ENCODE measurements around the gene TMEM69. TPM values are rescaled to one million over a fixed set of nuclear protein-coding genes. Genes with fewer than 3 reads are reported as not detected.

The TMEM69 gene
- total RNA-seq (2021) (32.3 and 38.3 TPM in 2 replicates), Bru-seq, nascent RNA (percentile 89 among the genes with signal in this experiment), BruChase-seq, experiment 1, labeled RNA remaining after a 2-hour chase (percentile 87 among the genes with signal in this experiment), BruChase-seq, experiment 2, labeled RNA remaining after a 6-hour chase (percentile 92 among the genes with signal in this experiment)
- long read RNA-seq, transcript TMEM69-201 (3 exons, 2,439 nt) = major isoform, 30 of 43 reads
- long read RNA-seq, partial matches to known transcripts = 0 of 43 reads
- long read RNA-seq, other reads (novel, unspliced or antisense) = 10 of 43 reads

GRCh38 chr1:45687754-45688740 lies at the start of gene TMEM69:
Gene TMEM69 (plus strand): TSS chr1:45688181. CDS start chr1:45691069, 2,888 bp downstream.
- CTCF ChIA-PET = no interaction called here
- H3K4me3 ChIP-seq (ENCODE audit: low read depth, low read length, poor library complexity, severe bottlenecking) = peak within 1 kb of the TSS; percentile 65
- TSS peak; percentile 72 for BruUV-seq (replicated peaks)

GRCh38 chr1:45640293-45640692 lies 47.7 kb upstream of the TMEM69 start:
- TF ChIP-seq EZH2 (IDR thresholded peaks at IDR 0.05; ENCODE audit: borderline replicate concordance, low read depth, low read length, poor library complexity, severe bottlenecking) (no peak), CTCF (conservative IDR thresholded peaks at IDR 0.05; ENCODE audit: low read depth, low read length) (no peak)
- intact Hi-C loops (cut with micrococcal nuclease; ENCODE audit: unreplicated experiment) = no loop called here
- CTCF ChIA-PET = no interaction called here
- H3K36me3 ChIP-seq (ENCODE audit: insufficient read depth, low read length, poor library complexity, severe bottlenecking) = peaks cover 72% of the 10 kb centered on the region
- H3K27me3 ChIP-seq (replicated peaks; ENCODE audit: insufficient read depth, low read depth, low read length, poor library complexity) = no peaks in the 10 kb centered on the region
- no TSS peak for BruUV-seq (replicated peaks)
- no peaks in the 10 kb centered on the region for H3K9me3 ChIP-seq (ENCODE audit: low read depth, low read length, poor library complexity, severe bottlenecking)
- POLR2A ChIA-PET (ENCODE audit: low non-redundant PET) = no interaction called here
- H3K27ac ChIP-seq (ENCODE audit: low read depth, low read length, poor library complexity, severe bottlenecking) = no peak overlapping the region
- H3K4me3 ChIP-seq (ENCODE audit: low read depth, low read length, poor library complexity, severe bottlenecking) = no peak overlapping the region
- DNase-seq (ENCODE audit: low spot score) = no peak
- H3K4me1 ChIP-seq (ENCODE audit: insufficient read depth, low read length, poor library complexity, severe bottlenecking) = no peaks in the 10 kb centered on the region

More at GRCh38 chr1:45687754-45688740, at the start of gene TMEM69:
- peaks cover 12% of the 10 kb centered on the region for H3K4me1 ChIP-seq (ENCODE audit: insufficient read depth, low read length, poor library complexity, severe bottlenecking)
- peaks cover 11% of the 10 kb centered on the region for H3K36me3 ChIP-seq (ENCODE audit: insufficient read depth, low read length, poor library complexity, severe bottlenecking)
- H3K27ac ChIP-seq (ENCODE audit: low read depth, low read length, poor library complexity, severe bottlenecking) = peak within 1 kb of the TSS; percentile 92
- peak; percentile 95 for DNase-seq (ENCODE audit: low spot score)
- intact Hi-C loops (cut with micrococcal nuclease; ENCODE audit: unreplicated experiment) = no loop called here
- POLR2A ChIA-PET (ENCODE audit: low non-redundant PET) = no interaction called here
- TF ChIP-seq EZH2 (IDR thresholded peaks at IDR 0.05; ENCODE audit: borderline replicate concordance, low read depth, low read length, poor library complexity, severe bottlenecking) (no peak), CTCF (conservative IDR thresholded peaks at IDR 0.05; ENCODE audit: low read depth, low read length) (no peak)
- no peaks in the 10 kb centered on the region for H3K27me3 ChIP-seq (replicated peaks; ENCODE audit: insufficient read depth, low read depth, low read length, poor library complexity)
- H3K9me3 ChIP-seq (ENCODE audit: low read depth, low read length, poor library complexity, severe bottlenecking) = no peaks in the 10 kb centered on the region

- no peak for DNase-seq (ENCODE audit: low spot score)
- no TSS peak for BruUV-seq (replicated peaks)
- intact Hi-C loops (cut with micrococcal nuclease; ENCODE audit: unreplicated experiment) = no loop called here
- H3K9me3 ChIP-seq (ENCODE audit: low read depth, low read length, poor library complexity, severe bottlenecking) = no peaks in the 10 kb centered on the region
- no peak overlapping the region for H3K27ac ChIP-seq (ENCODE audit: low read depth, low read length, poor library complexity, severe bottlenecking)
- H3K36me3 ChIP-seq (ENCODE audit: insufficient read depth, low read length, poor library complexity, severe bottlenecking) = peaks cover 48% of the 10 kb centered on the region
- ChIA-PET CTCF (no interaction called here), POLR2A (ENCODE audit: low non-redundant PET) (no interaction called here)
- TF ChIP-seq EZH2 (IDR thresholded peaks at IDR 0.05; ENCODE audit: borderline replicate concordance, low read depth, low read length, poor library complexity, severe bottlenecking) (no peak), CTCF (conservative IDR thresholded peaks at IDR 0.05; ENCODE audit: low read depth, low read length) (no peak)
- no peaks in the 10 kb centered on the region for H3K4me1 ChIP-seq (ENCODE audit: insufficient read depth, low read length, poor library complexity, severe bottlenecking)
- no peaks in the 10 kb centered on the region for H3K27me3 ChIP-seq (replicated peaks; ENCODE audit: insufficient read depth, low read depth, low read length, poor library complexity)
- H3K4me3 ChIP-seq (ENCODE audit: low read depth, low read length, poor library complexity, severe bottlenecking) = no peak overlapping the region
Observed at GRCh38 chr1:45643321-45643720, 44.7 kb upstream of the TMEM69 start.

Measured in A673 (cell line).